HG02852 (cell line): ENCODE results near the gene HOXB13.

Experiments used
- ATAC-seq: cut with Tn5 transposase; IDR thresholded peaks from one replicate; pipeline ENCODE4 v1.9.1; 2021; ENCODE audit warnings: mild to moderate bottlenecking, moderate library complexity; ENCODE audit not compliant: unreplicated experiment

HOXB13 gene

GRCh38 chr17:48715496-48716399 lies 12.8 kb downstream of the HOXB13 start:
- ATAC-seq = no peak

GRCh38 chr17:48711128-48711527 lies 17.4 kb downstream of the HOXB13 start:
- ATAC-seq = no peak

- ATAC-seq = no peak
These were observed 23.9 kb downstream of the HOXB13 start for GRCh38 chr17:48704361-48705248.

GRCh38 chr17:48701864-48702532 lies 26.6 kb downstream of the HOXB13 start:
- no peak for ATAC-seq

GRCh38 chr17:48693178-48693577 lies 35.4 kb downstream of the HOXB13 start:
- ATAC-seq = no peak

- no peak for ATAC-seq
These were observed 36.5 kb downstream of the HOXB13 start for GRCh38 chr17:48692049-48692448.

GRCh38 chr17:48690655-48691054 lies 37.9 kb downstream of the HOXB13 start:
- ATAC-seq = no peak

GRCh38 chr17:48681609-48682008 lies 46.9 kb downstream of the HOXB13 start:
- ATAC-seq = no peak

GRCh38 chr17:48679385-48680096 lies 49.0 kb downstream of the HOXB13 start:
- ATAC-seq = no peak

- ATAC-seq = no peak
These were observed 50.2 kb downstream of the HOXB13 start for GRCh38 chr17:48678141-48678971.

- no peak for ATAC-seq
These were observed 51.5 kb downstream of the HOXB13 start for GRCh38 chr17:48676963-48677558.
